Lung microvascular endothelial cell (primary cell): ENCODE data around the gene HIC1. TPM values are rescaled to one million over a fixed set of nuclear protein-coding genes. Genes with fewer than 3 reads are reported as not detected.
"Not testable (repeated sequence)": the region's sequence is repeated elsewhere in the genome, so short reads cannot be mapped to it uniquely, and the experiment has no call there.

ENCODE experiments used
- DNase-seq, 2 donors: peaks; one replicate each; pipeline versions ENCODE4 v3.0.0 to v3.0.0-alpha.2; 2010; ENCODE audit warnings: low read depth in 2 of 2
- total RNA-seq: library from RNA; depleted of rRNA; stranded (reverse); fragments of >200 nt; gene quantifications from 2 replicates; pipeline ENCODE4 v1.2.1, GENCODE V29; 2014

HIC1 gene
- total RNA-seq = 32.0 and 50.4 TPM in 2 replicates

- peak; percentile 87 to 90 for DNase-seq
Observed at GRCh38 chr17:2054512-2055291, at the start of gene HIC1. TSS of gene HIC1 (plus strand) at chr17:2055103. CDS start at chr17:2056691, 1,588 bp downstream.

- DNase-seq = no peak
Observed at GRCh38 chr17:2008332-2009126, 46.4 kb upstream of the HIC1 start.

GRCh38 chr17:2009737-2010136 lies 45.2 kb upstream of the HIC1 start:
- DNase-seq = no peak

- peak in 1 of 2 donors; percentile 71 for DNase-seq
Observed at GRCh38 chr17:2011411-2012371, 43.2 kb upstream of the HIC1 start.

GRCh38 chr17:2012499-2012898 lies 42.4 kb upstream of the HIC1 start:
- no peak for DNase-seq

GRCh38 chr17:2013220-2013993 lies 41.5 kb upstream of the HIC1 start:
- DNase-seq = not testable (repeated sequence)

- no peak for DNase-seq
Observed at GRCh38 chr17:2013994-2014317, 40.9 kb upstream of the HIC1 start.

GRCh38 chr17:2015314-2015713 lies 39.6 kb upstream of the HIC1 start:
- DNase-seq = no peak

GRCh38 chr17:2016494-2016893 lies 38.4 kb upstream of the HIC1 start:
- DNase-seq = no peak

GRCh38 chr17:2017274-2017941 lies 37.5 kb upstream of the HIC1 start:
- peak in 1 of 2 donors; percentile 24 for DNase-seq

- DNase-seq = no peak
Observed at GRCh38 chr17:2018716-2019510, 36.0 kb upstream of the HIC1 start.

GRCh38 chr17:2019723-2020122 lies 35.2 kb upstream of the HIC1 start:
- no peak for DNase-seq

GRCh38 chr17:2020721-2021120 lies 34.2 kb upstream of the HIC1 start:
- DNase-seq = peak in 1 of 2 donors; percentile 80

GRCh38 chr17:2022647-2023240 lies 32.2 kb upstream of the HIC1 start:
- DNase-seq = no peak

- no peak for DNase-seq
Observed at GRCh38 chr17:2023256-2023655, 31.6 kb upstream of the HIC1 start.

- peak in 1 of 2 donors; percentile 72 for DNase-seq
Observed at GRCh38 chr17:2023692-2024571, 31.0 kb upstream of the HIC1 start.

- no peak for DNase-seq
Observed at GRCh38 chr17:2024572-2025219, 30.2 kb upstream of the HIC1 start.

- DNase-seq = peak in 1 of 2 donors; percentile 54
Observed at GRCh38 chr17:2025220-2025621, 29.7 kb upstream of the HIC1 start, which contains the start of gene RTN4RL1. TSS of gene RTN4RL1 (minus strand) at chr17:2025334. CDS start at chr17:2024865, 469 bp downstream.
